Naive B cell (primary cell): Measurements from ENCODE around the gene VSIG8. TPM values are rescaled to one million over a fixed set of nuclear protein-coding genes. Genes with fewer than 3 reads are reported as not detected.

Source experiments
- ATAC-seq, 2 donors: fragments of 150-1000 bp; cut with Tn5 transposase; 2 replicates each; pipeline ENCODE4 v1.10.0; 2021; ENCODE audit warnings: low read depth in 2 of 2, mild to moderate bottlenecking in 2 of 2, moderate library complexity in 2 of 2
- DNase-seq: peaks from one replicate; pipeline ENCODE4 v3.0.0; 2022
- H3K27ac Mint-ChIP-seq, 6 donors: one replicate each; pipeline ENCODE4 v1.8.0; 2020 to 2022; ENCODE audit warnings: mild to moderate bottlenecking in 6 of 6, mixed read lengths in 6 of 6, moderate library complexity in 5 of 6, inconsistent platforms in 2 of 6
- H3K27me3 Mint-ChIP-seq, 3 donors: one replicate each; pipeline ENCODE4 v1.8.0; 2021 to 2022; ENCODE audit warnings: mixed read lengths in 3 of 3, mild to moderate bottlenecking in 1 of 3
- H3K36me3 Mint-ChIP-seq, 2 donors: one replicate each; pipeline ENCODE4 v1.8.0; 2020 to 2022; ENCODE audit warnings: mixed read lengths in 2 of 2, inconsistent platforms in 1 of 2, mild to moderate bottlenecking in 1 of 2
- H3K4me1 Mint-ChIP-seq, 3 donors: one replicate each; pipeline ENCODE4 v1.8.0; 2020 to 2022; ENCODE audit warnings: mixed read lengths in 3 of 3, inconsistent platforms in 1 of 3, mild to moderate bottlenecking in 1 of 3, moderate library complexity in 1 of 3
- H3K4me3 Mint-ChIP-seq, 8 donors: one replicate each; pipeline ENCODE4 v1.8.0; 2020 to 2022; ENCODE audit warnings: mild to moderate bottlenecking in 8 of 8, mixed read lengths in 8 of 8, moderate library complexity in 8 of 8, inconsistent platforms in 2 of 8
- H3K9me3 Mint-ChIP-seq, 7 donors: one replicate each; pipeline ENCODE4 v1.8.0; 2020 to 2022; ENCODE audit warnings: mixed read lengths in 7 of 7, mild to moderate bottlenecking in 5 of 7, inconsistent platforms in 2 of 7, moderate library complexity in 1 of 7
- polyA plus RNA-seq, 6 donors: library from polyadenylated mRNA; unstranded; fragments of 300-500 nt; fragmentation: Illumina TruSeq; gene quantifications; one replicate each; pipeline ENCODE4 v1.2.3, GENCODE V29; 2021; ENCODE audit warnings: low read depth in 6 of 6

VSIG8 gene
- polyA plus RNA-seq, 6 donors from 2014 or later: not detected

DNA sequence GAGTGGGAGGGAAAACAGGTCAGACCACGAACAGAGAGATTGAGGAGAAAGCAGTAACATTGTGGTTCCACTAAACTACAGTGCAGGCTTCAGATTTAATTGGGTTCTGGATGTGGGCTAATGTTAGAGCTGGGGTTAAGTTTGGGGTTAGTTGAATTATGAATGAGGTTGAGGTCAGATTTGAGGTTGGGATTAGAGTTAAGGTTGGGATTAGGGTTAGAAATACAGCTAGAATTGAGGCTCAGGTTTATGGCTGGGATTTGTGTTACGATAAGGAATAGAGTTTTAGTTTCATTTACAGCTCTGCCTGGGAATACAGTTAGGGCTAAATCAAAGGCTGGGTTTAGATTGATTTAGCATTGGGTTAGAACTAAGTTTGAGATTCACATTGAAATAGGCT lies 1.8 kb upstream of the VSIG8 start:
- peaks cover 9 to 26% (median 14%) of the 10 kb centered on the region in 3 donors for H3K27me3 Mint-ChIP-seq
- no peak overlapping the region for H3K4me3 Mint-ChIP-seq
- H3K27ac Mint-ChIP-seq: peak overlapping the region in 1 of 6 donors; percentile 50
- no peaks in the 10 kb centered on the region for H3K4me1 Mint-ChIP-seq
- H3K36me3 Mint-ChIP-seq: no peaks in the 10 kb centered on the region
- DNase-seq (no peak), ATAC-seq (no peak)
- H3K9me3 Mint-ChIP-seq: no peaks in the 10 kb centered on the region

DNA sequence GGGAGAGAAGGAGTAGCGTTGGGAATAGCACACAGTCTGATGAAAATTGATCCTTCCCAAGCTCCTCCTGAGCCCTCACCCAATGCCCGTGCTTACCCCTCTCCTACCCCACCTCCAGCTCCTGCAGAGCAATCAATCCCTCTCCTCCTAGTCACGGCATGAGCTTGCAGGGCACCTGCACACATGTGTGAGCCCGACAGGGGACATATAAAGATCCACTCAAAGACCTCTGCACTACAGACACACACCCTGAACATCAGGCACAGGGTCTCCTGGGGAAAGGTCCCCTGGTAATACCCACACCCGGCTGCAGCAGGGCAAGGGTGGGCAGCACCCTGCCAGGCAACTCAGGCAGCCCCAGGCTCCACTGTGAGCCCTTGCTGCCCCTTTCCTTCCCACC lies 426 bp downstream of the VSIG8 start:
- no peaks in the 10 kb centered on the region for H3K4me1 Mint-ChIP-seq
- no peak overlapping the region for H3K4me3 Mint-ChIP-seq
- peak overlapping the region in 2 of 6 donors; percentile 18 to 19 for H3K27ac Mint-ChIP-seq
- DNase-seq (no peak), ATAC-seq (no peak)
- no peaks in the 10 kb centered on the region for H3K9me3 Mint-ChIP-seq
- peaks cover 5 to 26% (median 12%) of the 10 kb centered on the region in 3 donors for H3K27me3 Mint-ChIP-seq
- no peaks in the 10 kb centered on the region for H3K36me3 Mint-ChIP-seq

DNA sequence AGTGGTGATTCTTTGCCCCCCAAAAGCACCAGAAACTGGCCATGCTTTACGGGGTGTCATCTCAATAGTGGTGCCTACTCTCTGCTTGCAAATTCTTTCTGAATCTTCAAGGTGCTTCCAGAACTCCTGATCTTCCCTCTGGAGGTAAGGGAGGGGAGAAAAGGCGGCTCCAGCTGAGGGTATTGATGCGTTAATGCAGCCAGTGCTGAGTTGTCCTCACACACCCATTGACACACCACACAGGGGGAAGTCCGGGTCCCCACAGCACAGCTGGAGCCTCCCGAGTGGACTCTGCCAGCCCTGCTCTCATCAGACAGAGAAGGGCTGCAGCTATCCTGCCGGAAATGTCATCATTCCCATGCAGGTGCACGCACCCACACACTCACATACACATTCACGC lies 1.2 kb downstream of the VSIG8 start:
- DNase-seq (no peak), ATAC-seq (no peak)
- H3K36me3 Mint-ChIP-seq: no peaks in the 10 kb centered on the region
- no peak overlapping the region for H3K27ac Mint-ChIP-seq
- H3K27me3 Mint-ChIP-seq: peaks cover 8 to 20% (median 13%) of the 10 kb centered on the region in 3 donors
- H3K4me3 Mint-ChIP-seq: no peak overlapping the region
- H3K9me3 Mint-ChIP-seq: no peaks in the 10 kb centered on the region
- peaks cover 0 to 3% (median 0%) of the 10 kb centered on the region in 3 donors for H3K4me1 Mint-ChIP-seq

DNA sequence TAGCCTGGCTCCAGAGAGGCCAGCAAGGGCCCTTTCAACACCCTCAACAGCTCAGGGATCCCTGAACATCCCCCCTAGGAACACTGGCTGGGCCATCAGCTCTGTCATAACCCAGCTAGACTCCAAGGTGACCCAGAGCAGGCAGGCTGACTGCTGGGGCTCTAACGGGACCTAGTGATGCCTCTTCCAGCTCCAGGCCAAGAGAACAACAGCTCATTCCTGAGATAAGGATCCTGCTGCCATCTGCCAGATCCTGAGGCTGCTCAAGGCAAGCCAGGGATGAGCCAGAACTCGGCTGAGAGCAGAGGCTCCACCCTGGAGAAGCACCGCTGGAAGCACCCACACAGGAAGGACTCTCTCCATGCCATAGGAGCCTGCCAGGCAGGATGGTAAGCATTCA lies 2.0 kb downstream of the VSIG8 start:
- DNase-seq: no peak
- Mint-ChIP-seq H3K27ac (no peak overlapping the region), H3K9me3 (no peaks in the 10 kb centered on the region), H3K4me3 (no peak overlapping the region), H3K4me1 (peaks cover under 1 to 3% (median under 1%) of the 10 kb centered on the region in 3 donors), H3K27me3 (peaks cover 8 to 22% (median 13%) of the 10 kb centered on the region in 3 donors), H3K36me3 (no peaks in the 10 kb centered on the region)
- no peak for ATAC-seq

DNA sequence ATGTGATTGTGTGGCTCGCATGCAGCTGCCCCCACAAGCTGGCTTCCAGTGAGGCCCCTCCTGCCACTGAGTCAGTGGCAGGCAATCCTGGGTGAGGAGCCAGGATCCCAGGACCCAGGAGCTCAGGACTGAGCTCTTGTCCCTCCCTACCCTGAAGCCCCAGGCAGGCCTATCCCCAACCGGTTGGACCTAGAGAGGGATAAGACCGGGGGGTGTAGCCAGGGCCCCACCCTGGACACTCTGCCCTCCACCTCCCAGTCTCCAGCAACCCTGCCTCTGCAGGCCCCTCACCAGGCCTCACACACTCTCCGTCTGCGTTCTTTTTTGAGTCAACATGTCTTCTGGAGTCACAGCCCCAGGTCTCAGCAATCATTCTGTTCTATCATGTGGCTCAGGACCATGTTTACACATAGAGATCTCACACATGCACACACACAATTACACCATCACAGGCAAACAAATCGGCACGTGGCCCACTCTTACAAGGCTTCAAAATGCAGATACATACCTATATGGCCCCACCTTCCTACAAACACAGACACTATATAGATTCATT lies 2.6 kb downstream of the VSIG8 start:
- H3K9me3 Mint-ChIP-seq: no peaks in the 10 kb centered on the region
- H3K36me3 Mint-ChIP-seq: no peaks in the 10 kb centered on the region
- H3K27ac Mint-ChIP-seq: no peak overlapping the region
- H3K27me3 Mint-ChIP-seq: peaks cover 8 to 28% (median 19%) of the 10 kb centered on the region in 3 donors
- peaks cover 6 to 8% (median 7%) of the 10 kb centered on the region in 3 donors for H3K4me1 Mint-ChIP-seq
- no peak for ATAC-seq
- H3K4me3 Mint-ChIP-seq: no peak overlapping the region
- no peak for DNase-seq

DNA sequence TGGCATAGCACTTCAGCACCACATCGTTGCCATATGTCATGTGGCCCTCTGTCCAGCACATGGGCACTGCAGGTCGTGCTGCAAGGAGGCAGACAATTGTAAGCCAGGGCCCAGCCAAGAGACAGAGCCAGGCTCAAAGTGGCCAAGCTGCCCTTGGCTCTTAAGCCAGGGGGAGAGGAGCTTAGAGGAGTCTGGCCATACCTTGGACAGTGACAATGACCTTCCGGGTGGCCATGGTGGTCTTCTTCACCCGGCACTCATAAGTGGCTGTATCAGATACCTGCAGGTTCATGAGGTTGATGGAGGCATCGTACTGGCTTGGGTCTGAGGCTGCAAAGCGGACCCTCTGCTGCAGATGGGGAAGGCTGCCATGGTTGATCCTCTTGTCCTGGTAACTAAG lies 4.6 kb downstream of the VSIG8 start:
- H3K4me3 Mint-ChIP-seq: no peak overlapping the region
- DNase-seq: no peak
- peaks cover 13 to 20% (median 16%) of the 10 kb centered on the region in 3 donors for H3K27me3 Mint-ChIP-seq
- no peaks in the 10 kb centered on the region for H3K36me3 Mint-ChIP-seq
- H3K9me3 Mint-ChIP-seq: no peaks in the 10 kb centered on the region
- no peak for ATAC-seq
- H3K4me1 Mint-ChIP-seq: peaks cover 10 to 15% (median 12%) of the 10 kb centered on the region in 3 donors
- no peak overlapping the region for H3K27ac Mint-ChIP-seq

DNA sequence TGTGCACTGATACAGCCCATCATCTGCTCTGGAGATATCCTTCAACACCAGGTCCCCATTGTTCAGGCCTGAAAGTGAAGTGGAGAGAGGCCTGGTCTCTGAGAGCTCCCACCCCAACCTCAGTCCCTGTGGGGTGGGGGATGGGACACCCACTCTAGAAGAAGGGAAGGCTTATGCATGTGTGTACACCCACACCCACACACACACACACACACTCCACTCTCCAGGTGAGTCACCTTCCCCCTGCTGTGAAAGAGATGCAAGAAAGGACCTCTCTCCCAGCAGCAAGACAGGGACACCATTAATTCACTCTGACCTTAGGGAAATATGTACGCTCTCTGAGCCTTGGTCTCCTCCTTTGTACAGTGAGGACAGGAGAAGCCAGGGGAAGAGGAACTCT lies 5.9 kb downstream of the VSIG8 start:
- peak overlapping the region in 1 of 6 donors; percentile 26 for H3K27ac Mint-ChIP-seq
- peaks cover 10 to 15% (median 12%) of the 10 kb centered on the region in 3 donors for H3K4me1 Mint-ChIP-seq
- DNase-seq (no peak), ATAC-seq (no peak)
- no peaks in the 10 kb centered on the region for H3K9me3 Mint-ChIP-seq
- H3K36me3 Mint-ChIP-seq: no peaks in the 10 kb centered on the region
- H3K27me3 Mint-ChIP-seq: peaks cover 16 to 18% (median 18%) of the 10 kb centered on the region in 3 donors
- H3K4me3 Mint-ChIP-seq: peak overlapping the region in 5 of 8 donors; percentile 34 to 71 (median 63)

DNA sequence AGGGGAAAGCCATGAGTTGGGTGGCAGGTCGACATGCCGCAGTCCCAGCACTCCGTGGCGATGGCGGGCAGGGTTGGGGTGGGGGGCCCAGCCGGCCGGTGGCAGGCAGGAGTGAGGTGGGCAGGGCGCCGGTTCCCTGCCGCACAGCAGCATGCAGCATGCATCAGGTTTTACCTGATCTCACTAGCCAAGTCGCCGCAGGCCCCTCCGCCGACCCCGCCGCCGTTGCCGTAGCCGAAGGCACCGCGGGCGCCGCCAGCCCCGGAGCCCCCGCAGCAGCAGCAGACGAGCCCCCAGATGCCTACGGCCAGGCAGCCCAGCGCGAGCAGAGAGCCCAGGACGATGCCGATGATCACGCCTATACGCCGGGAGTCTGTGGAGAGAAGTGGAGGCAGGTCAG lies 6.7 kb downstream of the VSIG8 start:
- peak overlapping the region in 4 of 8 donors; percentile 60 to 88 (median 79) for H3K4me3 Mint-ChIP-seq
- no peaks in the 10 kb centered on the region for H3K9me3 Mint-ChIP-seq
- DNase-seq (no peak), ATAC-seq (no peak)
- peaks cover 20 to 22% (median 21%) of the 10 kb centered on the region in 3 donors for H3K27me3 Mint-ChIP-seq
- no peak overlapping the region for H3K27ac Mint-ChIP-seq
- H3K4me1 Mint-ChIP-seq: peaks cover 10 to 15% (median 12%) of the 10 kb centered on the region in 3 donors
- H3K36me3 Mint-ChIP-seq: no peaks in the 10 kb centered on the region

DNA sequence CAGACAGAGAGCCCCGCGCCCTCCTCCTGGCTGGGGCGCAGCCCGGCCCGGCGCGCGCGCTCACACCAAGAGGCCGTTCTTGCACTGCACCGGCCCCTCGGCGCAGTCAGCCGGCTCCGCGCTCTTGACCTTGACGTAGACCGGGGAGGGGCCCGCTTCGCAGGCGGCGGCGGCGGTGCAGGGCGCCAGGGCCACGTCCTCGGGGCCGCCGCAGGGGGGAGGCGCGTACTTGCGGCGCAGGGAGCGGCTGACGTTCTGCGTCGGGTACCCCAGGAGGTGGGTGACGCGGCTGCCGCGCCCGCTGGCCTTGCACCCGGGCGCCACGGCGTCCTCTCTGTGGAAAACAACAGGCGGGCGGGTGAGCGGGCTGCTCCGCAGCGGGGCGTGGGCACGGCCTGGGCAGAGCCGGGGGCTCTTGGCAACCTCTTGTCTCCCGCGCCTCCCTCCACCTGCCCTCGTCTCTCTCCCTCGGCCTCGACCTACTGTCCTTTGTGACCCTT lies 7.7 kb downstream of the VSIG8 start:
- peaks cover 16 to 29% (median 28%) of the 10 kb centered on the region in 3 donors for H3K27me3 Mint-ChIP-seq
- H3K4me1 Mint-ChIP-seq: peaks cover 10 to 15% (median 12%) of the 10 kb centered on the region in 3 donors
- ATAC-seq (peak; percentile 86 to 87), DNase-seq (peak; percentile 56)
- no peaks in the 10 kb centered on the region for H3K36me3 Mint-ChIP-seq
- peak overlapping the region in 3 of 6 donors; percentile 21 to 88 (median 69) for H3K27ac Mint-ChIP-seq
- no peaks in the 10 kb centered on the region for H3K9me3 Mint-ChIP-seq
- peak overlapping the region; percentile 79 to 93 (median 89) for H3K4me3 Mint-ChIP-seq

DNA sequence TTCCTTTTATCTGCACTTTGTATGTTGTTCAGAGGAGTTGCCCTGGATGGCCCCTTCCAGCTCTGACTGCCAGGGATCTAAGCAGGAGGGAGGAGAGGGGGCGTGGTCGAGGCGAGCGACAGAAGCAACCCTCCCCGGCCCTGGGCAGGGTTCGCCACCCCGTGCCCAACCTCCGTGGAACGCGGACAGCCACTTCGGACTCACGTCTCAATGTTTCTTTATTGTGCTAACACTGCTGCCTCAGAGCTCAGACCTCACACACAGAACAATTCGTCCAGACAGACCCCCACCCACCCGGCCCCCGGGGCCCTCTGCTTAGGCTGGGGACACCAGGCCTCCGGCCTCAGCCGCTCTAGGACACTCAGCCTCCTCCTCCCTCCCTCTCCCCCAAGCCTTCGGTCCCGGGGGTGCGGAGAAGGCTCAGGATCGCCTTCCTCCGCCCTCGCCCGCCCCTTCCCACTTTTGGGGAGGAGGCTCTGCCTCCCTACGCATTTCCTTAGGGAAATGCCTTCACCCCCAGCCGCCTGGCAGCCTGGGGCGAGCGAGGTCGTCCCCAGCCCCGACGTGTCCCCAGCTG lies 8.3 kb downstream of the VSIG8 start:
- ATAC-seq: peak; percentile 11 to 24

DNA sequence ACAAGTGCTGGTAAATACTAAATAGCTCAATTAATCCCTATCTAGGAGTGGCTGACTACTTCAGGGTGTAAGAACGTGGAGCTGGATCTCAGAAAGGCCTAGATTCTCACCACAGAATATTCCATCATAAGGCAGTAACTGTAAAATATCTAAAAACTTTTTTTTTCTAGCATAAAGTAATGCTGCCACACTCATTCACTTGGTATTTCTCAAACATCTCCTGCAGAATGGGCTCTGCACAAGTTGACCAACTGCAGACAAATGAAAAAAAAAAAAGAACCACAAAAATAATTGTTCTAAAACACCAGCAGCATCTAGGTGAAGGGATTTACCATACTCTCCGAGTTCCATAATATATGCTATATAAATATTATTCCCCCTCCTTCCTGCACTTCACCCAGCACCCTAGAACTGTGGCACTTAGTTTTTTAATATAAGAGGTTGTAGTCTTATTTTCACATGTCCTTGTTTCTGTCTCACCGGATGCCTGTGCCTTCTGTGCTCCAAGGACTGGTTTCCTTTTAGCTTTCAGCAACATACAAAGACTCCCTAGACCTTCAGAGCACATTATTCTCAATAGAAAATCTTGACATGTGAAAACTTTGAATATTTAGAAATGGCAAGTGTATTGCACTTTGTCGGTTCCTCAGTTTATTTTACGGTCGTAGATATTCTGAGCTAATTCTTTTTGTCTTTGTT lies 8.9 kb downstream of the VSIG8 start:
- peak overlapping the region; percentile 30 to 86 (median 80) for H3K4me3 Mint-ChIP-seq
- ATAC-seq: no peak
- no peaks in the 10 kb centered on the region for H3K9me3 Mint-ChIP-seq
- peaks cover 10 to 15% (median 12%) of the 10 kb centered on the region in 3 donors for H3K4me1 Mint-ChIP-seq
- DNase-seq: no peak
- H3K36me3 Mint-ChIP-seq: no peaks in the 10 kb centered on the region
- peaks cover 16 to 35% (median 29%) of the 10 kb centered on the region in 3 donors for H3K27me3 Mint-ChIP-seq
- peak overlapping the region in 2 of 6 donors; percentile 26 to 41 for H3K27ac Mint-ChIP-seq

More for the DNA sequence above, 8.3 kb downstream of the VSIG8 start:
- H3K4me3 Mint-ChIP-seq: peak overlapping the region; percentile 30 to 86 (median 80)
- peak overlapping the region in 4 of 6 donors; percentile 25 to 44 (median 34) for H3K27ac Mint-ChIP-seq
- H3K27me3 Mint-ChIP-seq: peaks cover 16 to 29% (median 29%) of the 10 kb centered on the region in 3 donors
- H3K9me3 Mint-ChIP-seq: no peaks in the 10 kb centered on the region
- peaks cover 10 to 15% (median 12%) of the 10 kb centered on the region in 3 donors for H3K4me1 Mint-ChIP-seq
- DNase-seq: no peak
- no peaks in the 10 kb centered on the region for H3K36me3 Mint-ChIP-seq

DNA sequence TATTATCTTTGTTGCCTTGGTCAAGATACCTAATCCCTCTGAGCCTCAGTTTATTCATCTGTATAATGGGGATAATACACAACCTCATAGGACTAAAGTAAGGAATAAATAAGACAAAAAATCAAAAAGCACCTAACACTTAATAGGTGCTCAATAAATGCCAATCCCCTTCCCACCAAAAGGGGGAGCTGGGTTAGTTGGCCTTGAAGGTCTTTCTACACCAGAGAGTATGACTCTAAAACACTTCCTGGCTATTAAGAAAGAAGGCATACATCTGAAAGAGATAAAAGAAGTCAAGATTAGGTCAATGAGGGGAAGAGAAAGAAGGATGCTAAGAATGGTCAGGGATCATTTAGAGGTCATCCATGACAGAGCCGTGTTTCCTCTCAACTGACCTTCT lies 11.1 kb downstream of the VSIG8 start:
- ATAC-seq (no peak), DNase-seq (no peak)
- H3K27ac Mint-ChIP-seq: no peak overlapping the region
- peak overlapping the region in 1 of 8 donors; percentile 9 for H3K4me3 Mint-ChIP-seq
- H3K4me1 Mint-ChIP-seq: peaks cover 9 to 15% (median 10%) of the 10 kb centered on the region in 3 donors
- peaks cover 12 to 47% (median 46%) of the 10 kb centered on the region in 3 donors for H3K27me3 Mint-ChIP-seq
- H3K9me3 Mint-ChIP-seq: no peaks in the 10 kb centered on the region
- no peaks in the 10 kb centered on the region for H3K36me3 Mint-ChIP-seq

DNA sequence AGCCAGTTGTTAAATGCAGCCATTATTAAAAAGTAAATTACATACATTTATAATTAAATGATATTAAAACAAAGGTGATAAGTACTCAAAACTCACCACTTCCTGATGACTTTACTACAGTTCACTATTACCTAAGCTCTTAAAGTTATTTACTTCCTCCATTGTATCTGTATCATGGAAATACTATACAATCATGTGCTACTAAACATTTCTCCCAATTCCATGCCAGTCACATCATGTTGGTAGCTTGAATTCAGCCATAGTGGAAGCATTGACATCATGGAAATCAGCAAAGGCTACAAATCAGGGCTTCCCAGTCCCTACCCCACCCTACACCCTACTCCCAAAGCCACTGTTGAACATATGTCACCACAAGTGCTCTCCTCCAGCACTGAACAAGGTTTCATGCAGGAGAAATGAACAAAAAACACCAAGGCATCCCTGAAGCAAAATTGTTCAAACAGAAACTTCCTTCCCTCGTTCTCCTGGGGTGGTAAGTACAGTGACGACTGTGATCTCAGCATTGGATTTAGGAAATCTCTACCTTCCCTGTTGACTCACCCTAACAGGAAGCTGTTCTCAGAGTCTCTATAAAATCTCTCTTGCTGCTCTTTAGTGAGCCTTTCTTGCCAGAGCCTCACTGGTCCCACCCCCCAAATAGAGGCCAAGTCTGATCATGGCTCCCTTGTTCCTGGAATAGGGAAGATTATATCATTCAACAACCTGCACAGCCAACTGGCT lies 12.7 kb downstream of the VSIG8 start:
- no peaks in the 10 kb centered on the region for H3K9me3 Mint-ChIP-seq
- H3K27me3 Mint-ChIP-seq: peaks cover 13 to 50% (median 43%) of the 10 kb centered on the region in 3 donors
- peak overlapping the region in 2 of 6 donors; percentile 47 to 88 for H3K27ac Mint-ChIP-seq
- H3K4me3 Mint-ChIP-seq: peak overlapping the region in 1 of 8 donors; percentile 57
- no peaks in the 10 kb centered on the region for H3K36me3 Mint-ChIP-seq
- DNase-seq (no peak), ATAC-seq (no peak)
- H3K4me1 Mint-ChIP-seq: peaks cover 4 to 8% (median 4%) of the 10 kb centered on the region in 3 donors
